Small intestine (tissue), 16 donors: ENCODE measurements around the gene CLBA1. TPM values are rescaled to one million over a fixed set of nuclear protein-coding genes. Genes with fewer than 3 reads are reported as not detected.

Experiments used
- DNase-seq, 2 donors: peaks; one replicate each; pipeline versions ENCODE4 v3.0.0 to v3.0.0-alpha.2; 2013
- FAIRE-seq: peaks from 2 replicates; lab custom pipeline; 2012; peaks lifted over from hg19 to GRCh38; lab: Jason Lieb, UNC
- H3K27ac ChIP-seq, 3 donors: one replicate each; pipeline ENCODE4 v1.5.1; 2013; ENCODE audit warnings: low read length in 2 of 3, mild to moderate bottlenecking in 2 of 3, control low read depth in 1 of 3, inconsistent platforms in 1 of 3, low read depth in 1 of 3, moderate library complexity in 1 of 3
- H3K27me3 ChIP-seq, 3 donors: one replicate each; pipeline ENCODE4 v1.6.1; 2013; ENCODE audit warnings: low read length in 3 of 3, inconsistent platforms in 1 of 3; ENCODE audit not compliant: control insufficient read depth in 3 of 3, insufficient read depth in 3 of 3
- H3K36me3 ChIP-seq, 3 donors: one replicate each; pipeline ENCODE4 v1.6.1; 2013; ENCODE audit warnings: low read length in 3 of 3, inconsistent platforms in 1 of 3, low read depth in 1 of 3, mild to moderate bottlenecking in 1 of 3, moderate library complexity in 1 of 3; ENCODE audit not compliant: control insufficient read depth in 3 of 3, insufficient read depth in 2 of 3
- H3K4me1 ChIP-seq, 3 donors: one replicate each; pipeline ENCODE4 v1.6.1; 2013; ENCODE audit warnings: low read length in 2 of 3, inconsistent platforms in 1 of 3, low read depth in 1 of 3, mild to moderate bottlenecking in 1 of 3, moderate library complexity in 1 of 3; ENCODE audit not compliant: control insufficient read depth in 3 of 3, insufficient read depth in 2 of 3
- H3K4me3 ChIP-seq, 3 donors: one replicate each; pipeline ENCODE4 v1.5.1; 2013; ENCODE audit warnings: low read length in 3 of 3, control low read depth in 1 of 3, inconsistent platforms in 1 of 3, low read depth in 1 of 3, mild to moderate bottlenecking in 1 of 3, moderate library complexity in 1 of 3
- H3K9me3 ChIP-seq, 2 donors: one replicate each; pipeline ENCODE4 v1.6.1; 2013; ENCODE audit warnings: low read depth in 1 of 2, low read length in 1 of 2; ENCODE audit not compliant: control insufficient read depth in 2 of 2, insufficient read depth in 1 of 2
- WGBS, 3 donors: extraction: QIAGEN DNeasy Blood & Tissue Kit; methylation state at CpG; one replicate each; pipeline ENCODE4 v1.1.7; 2013; 5-methylcytosine and 5-hydroxymethylcytosine counted together
- long read RNA-seq, 10 donors: transcript quantifications; one replicate each; lab custom pipeline, GENCODE V29; 2026
- polyA plus RNA-seq, 4 donors: library from polyadenylated mRNA; stranded (reverse) in 3 of 4; unstranded in 1 of 4; fragments of 200-250 nt in 3 of 4; fragments of 120-200 nt in 1 of 4; gene quantifications; one replicate each; pipeline versions ENCODE4 v1.2.1 to v1.2.3, GENCODE V29; 2013
- donor health status: healthy with polysubstance abuse.
- donor health status: control.
- donor health status: control.
- donor health status: Bipolar disorder and iron deficiency.
- donor health status: healthy.

CLBA1 gene
- polyA plus RNA-seq = 1 to 10 TPM in 3 of 4 donors, under 1 TPM in 1; 0.89 to 6.8 (median 3.2) TPM
- long read RNA-seq, donor 1 = 0 reads
- long read RNA-seq, donor 2, partial matches to known transcripts = 0 of 1 reads
- long read RNA-seq, donor 2, other reads (novel, unspliced or antisense) = 0 of 1 reads
- long read RNA-seq, donor 3, partial matches to known transcripts = 0 of 3 reads
- long read RNA-seq, donor 3, other reads (novel, unspliced or antisense) = 0 of 3 reads
- long read RNA-seq, donor 4 = 0 reads
- long read RNA-seq, donor 5 = 0 reads
- long read RNA-seq, donor 6, partial matches to known transcripts = 0 of 1 reads
- long read RNA-seq, donor 6, other reads (novel, unspliced or antisense) = 0 of 1 reads
- long read RNA-seq, donor 7 = 0 reads
- long read RNA-seq, donor 8 = 0 reads
- long read RNA-seq, donor 9 = 0 reads
- long read RNA-seq, donor 10, partial matches to known transcripts = 0 of 3 reads
- long read RNA-seq, donor 10, other reads (novel, unspliced or antisense) = 0 of 3 reads

DNA sequence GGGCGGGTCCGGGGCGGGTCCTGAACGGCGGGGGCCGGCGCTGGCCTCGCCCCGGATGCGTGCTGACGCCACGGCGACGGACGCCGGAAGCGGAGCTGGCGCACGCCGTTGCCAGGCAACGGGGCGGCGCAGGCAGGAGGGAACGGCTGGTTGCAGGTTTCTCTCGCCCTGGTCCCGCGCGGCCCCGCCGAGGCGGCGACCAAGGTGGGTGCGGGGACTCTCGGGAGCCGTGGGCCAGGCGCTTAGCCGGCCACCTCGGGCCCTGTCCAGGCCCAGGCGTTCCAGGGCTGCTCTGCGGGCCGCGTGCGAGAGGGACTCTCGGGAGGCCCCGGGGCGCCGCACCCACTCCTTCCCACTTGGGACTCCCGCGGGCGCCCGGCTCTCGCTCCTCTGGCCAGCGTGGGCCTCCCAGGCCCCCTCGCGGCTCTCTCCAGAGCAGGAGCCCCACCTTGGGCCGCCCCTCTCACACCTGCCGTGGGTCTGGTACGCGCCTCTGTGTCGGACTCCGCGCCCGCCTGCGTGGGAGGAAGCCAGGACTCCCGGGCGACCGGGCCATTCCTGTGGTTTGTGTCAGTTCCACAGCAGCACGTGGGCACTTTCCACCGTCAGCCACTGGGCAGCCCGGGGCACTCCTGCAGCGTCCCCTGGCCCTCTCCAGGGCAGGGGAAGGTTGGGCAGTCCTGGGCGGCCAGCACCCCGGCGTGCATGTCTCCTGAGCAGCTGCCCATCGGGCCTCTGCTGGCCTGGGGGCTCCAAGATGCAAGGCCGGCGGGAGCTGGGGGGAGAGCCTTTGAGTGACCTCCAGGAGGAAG, at the start of gene CLBA1:
CLBA1 (plus strand) TSS at position 114 of the 812 bp plus-strand sequence; CDS start at position 758, 644 bp downstream.
- FAIRE-seq = no peak
- Histone ChIP-seq H3K4me3 (peak within 1 kb of the TSS; percentile 51 to 71 (median 59)), H3K4me1 (peaks cover 0 to 7% (median 0%) of the 10 kb centered on the region in 3 donors), H3K27me3 (no peaks in the 10 kb centered on the region), H3K9me3 (no peaks in the 10 kb centered on the region), H3K36me3 (peaks cover 0 to 11% (median 0%) of the 10 kb centered on the region in 3 donors), H3K27ac (peak within 1 kb of the TSS; percentile 16 to 53 (median 38))
- DNase-seq = peak; percentile 92 to 98
- WGBS, 3 donors = 1 to 2% (median 2%) methylated on average over 32 to 77 of the region's 77 CpGs

DNA sequence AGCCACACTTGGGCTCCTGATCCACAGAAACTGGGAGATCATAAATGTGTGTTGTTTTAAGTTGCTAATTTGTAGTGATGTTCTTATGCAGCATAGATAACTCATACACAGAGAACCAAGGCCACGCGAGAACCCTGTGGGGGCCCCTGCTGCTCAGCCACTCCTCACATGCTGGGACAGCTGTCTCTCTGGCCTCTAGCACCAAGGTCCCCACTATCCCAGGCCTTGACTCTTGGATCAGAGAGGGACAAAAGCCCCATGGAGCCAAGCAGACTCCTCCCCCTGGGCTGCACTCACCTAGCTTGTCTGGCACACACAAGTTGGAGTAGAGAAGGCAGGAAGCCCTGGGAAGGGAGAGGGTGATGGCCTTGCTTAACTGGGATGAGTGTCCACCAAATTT, 49.6 kb upstream of the CLBA1 start:
- WGBS, 3 donors = 34 to 91% (median 72%) methylated on average over 2 of the region's 2 CpGs
- H3K4me1 ChIP-seq = peaks cover 0 to 12% (median 0%) of the 10 kb centered on the region in 3 donors
- H3K9me3 ChIP-seq = no peaks in the 10 kb centered on the region
- no peak overlapping the region for H3K27ac ChIP-seq
- FAIRE-seq = no peak
- H3K27me3 ChIP-seq = peaks cover 0 to 66% (median 5%) of the 10 kb centered on the region in 3 donors
- no peaks in the 10 kb centered on the region for H3K36me3 ChIP-seq
- no peak for DNase-seq
- no peak overlapping the region for H3K4me3 ChIP-seq

DNA sequence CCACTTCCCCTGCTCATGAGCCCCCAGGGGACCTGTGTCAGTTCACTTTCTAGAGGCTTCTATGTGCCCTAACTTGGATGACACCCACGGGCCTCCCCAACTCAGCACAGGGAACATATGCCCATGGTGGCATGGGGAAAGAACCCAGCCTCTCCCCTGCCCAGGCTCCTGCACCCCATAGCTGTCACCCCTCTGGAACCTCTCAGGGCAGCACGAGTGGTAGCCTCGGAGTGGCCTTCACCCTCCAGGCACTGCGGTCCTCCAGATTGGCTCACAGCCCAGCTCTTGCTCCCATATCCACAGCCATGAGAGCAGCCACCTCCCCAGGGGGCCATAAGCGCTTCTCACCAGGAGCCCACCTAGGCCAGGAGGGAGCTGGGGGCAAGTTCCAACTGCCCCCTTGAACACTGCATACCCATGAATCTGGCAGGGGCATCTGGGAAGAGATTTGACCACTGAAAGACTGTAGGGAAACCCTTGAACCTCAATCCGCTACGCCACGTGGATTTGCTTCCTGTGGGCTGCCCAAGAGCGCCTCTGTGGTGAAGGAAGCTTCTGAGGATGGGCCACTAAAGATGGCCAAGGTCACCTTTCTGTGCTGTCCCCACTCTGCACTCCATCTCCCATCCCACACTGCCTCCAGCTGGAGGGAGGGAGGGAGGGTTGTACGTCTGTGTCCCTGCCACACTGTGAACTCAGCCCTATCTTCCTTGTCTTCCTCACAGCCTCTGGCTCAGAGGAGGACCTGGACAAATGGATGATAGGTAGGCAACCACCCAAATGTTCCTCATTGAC, 49.0 kb upstream of the CLBA1 start:
- Histone ChIP-seq H3K27me3 (peaks cover 0 to 60% (median 5%) of the 10 kb centered on the region in 3 donors), H3K9me3 (no peaks in the 10 kb centered on the region), H3K4me3 (no peak overlapping the region), H3K27ac (no peak overlapping the region), H3K4me1 (peaks cover 0 to 12% (median 0%) of the 10 kb centered on the region in 3 donors), H3K36me3 (no peaks in the 10 kb centered on the region)
- FAIRE-seq (no peak), DNase-seq (no peak)
- 53 to 69% (median 53%) methylated on average over 10 of the region's 10 CpGs for WGBS, 3 donors

DNA sequence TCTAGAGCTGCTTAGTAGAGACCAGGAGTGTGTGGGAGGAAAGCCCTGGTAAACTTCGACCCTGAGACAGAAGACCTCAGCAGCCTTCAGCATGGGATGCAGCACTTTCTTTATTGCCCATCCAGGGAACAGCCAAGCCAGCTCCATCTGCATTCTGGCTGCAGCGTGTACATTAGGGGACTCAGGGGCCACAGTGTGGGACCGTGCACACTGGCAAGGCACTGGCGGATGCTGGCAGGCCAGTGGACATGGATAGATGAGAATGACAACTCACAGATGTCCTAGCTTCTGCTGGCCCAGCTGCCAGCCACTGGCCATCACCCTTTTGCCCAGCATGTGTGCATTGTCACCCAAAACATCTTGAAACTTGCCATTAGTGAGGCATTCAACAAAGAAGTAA, 48.4 kb upstream of the CLBA1 start:
- Histone ChIP-seq H3K27ac (no peak overlapping the region), H3K27me3 (peaks cover 0 to 54% (median 3%) of the 10 kb centered on the region in 3 donors), H3K9me3 (no peaks in the 10 kb centered on the region), H3K4me3 (no peak overlapping the region), H3K36me3 (no peaks in the 10 kb centered on the region), H3K4me1 (peaks cover 0 to 9% (median 0%) of the 10 kb centered on the region in 3 donors)
- FAIRE-seq (no peak), DNase-seq (no peak)
- 54 to 76% (median 69%) methylated on average over 4 of the region's 4 CpGs for WGBS, 3 donors

DNA sequence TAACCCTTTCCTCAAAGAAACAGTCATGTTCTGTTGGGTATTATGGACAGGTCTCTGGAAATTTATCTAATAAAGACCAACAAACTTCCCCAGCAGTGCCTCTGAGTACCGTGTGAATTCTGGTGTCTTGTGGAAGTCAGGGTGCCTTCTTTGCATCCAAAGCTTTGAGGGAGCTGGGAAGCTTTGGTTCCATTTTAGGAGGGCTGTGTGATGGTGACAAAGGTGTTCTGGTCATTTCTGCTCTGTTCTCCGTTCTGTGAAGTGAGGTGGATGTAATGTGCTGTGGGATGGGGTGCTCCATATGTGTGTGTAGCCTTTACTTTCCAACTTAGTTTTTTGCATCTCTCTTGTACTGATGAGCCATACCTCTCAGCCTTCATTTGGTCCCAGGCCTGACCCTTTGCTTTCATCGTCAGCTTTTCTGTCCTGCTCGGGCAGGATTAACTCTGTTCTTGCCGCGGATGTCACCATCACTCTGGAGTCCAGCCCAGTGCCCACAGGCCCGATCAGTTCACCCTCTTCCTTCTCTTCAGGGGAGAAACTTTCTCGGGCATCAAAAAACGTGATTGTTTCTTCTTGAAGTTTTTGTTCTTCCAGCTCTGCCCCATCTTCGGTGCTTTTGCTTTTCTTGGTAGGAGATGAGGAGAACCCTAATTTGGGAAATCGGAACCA, 47.8 kb upstream of the CLBA1 start:
- FAIRE-seq (no peak), DNase-seq (no peak)
- H3K4me1 ChIP-seq = peaks cover 0 to 3% (median 0%) of the 10 kb centered on the region in 3 donors
- 70 to 80% (median 75%) methylated on average over 11 of the region's 11 CpGs for WGBS, 3 donors
- peaks cover 0 to 47% (median 0%) of the 10 kb centered on the region in 3 donors for H3K27me3 ChIP-seq
- no peak overlapping the region for H3K4me3 ChIP-seq
- H3K36me3 ChIP-seq = no peaks in the 10 kb centered on the region
- H3K27ac ChIP-seq = no peak overlapping the region
- H3K9me3 ChIP-seq = no peaks in the 10 kb centered on the region

DNA sequence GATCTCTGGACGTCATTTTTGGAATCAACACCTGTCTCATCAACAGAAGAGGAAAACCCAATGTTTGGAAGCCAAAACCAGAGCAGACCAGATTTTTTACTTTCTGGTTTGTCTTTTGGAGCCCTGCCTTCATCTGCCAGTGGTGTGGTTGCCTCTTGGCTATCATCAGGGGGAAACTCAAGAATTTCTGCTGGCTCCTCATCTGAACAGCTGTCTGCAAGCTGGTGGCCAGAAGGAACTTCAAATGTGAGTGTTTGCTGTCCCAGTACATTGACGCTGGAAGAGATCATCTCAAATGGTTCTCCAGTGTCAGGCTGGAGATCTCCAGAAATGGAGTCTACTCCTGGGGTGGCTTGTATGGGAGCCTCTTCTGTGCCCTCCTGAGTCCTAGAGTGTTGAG, 47.2 kb upstream of the CLBA1 start:
- H3K27me3 ChIP-seq = peaks cover 0 to 43% (median 0%) of the 10 kb centered on the region in 3 donors
- no peaks in the 10 kb centered on the region for H3K4me1 ChIP-seq
- no peaks in the 10 kb centered on the region for H3K9me3 ChIP-seq
- no peak overlapping the region for H3K4me3 ChIP-seq
- FAIRE-seq = no peak
- no peak for DNase-seq
- no peaks in the 10 kb centered on the region for H3K36me3 ChIP-seq
- no peak overlapping the region for H3K27ac ChIP-seq
- WGBS, 3 donors = 72 to 78% (median 76%) methylated on average over 2 of the region's 2 CpGs

DNA sequence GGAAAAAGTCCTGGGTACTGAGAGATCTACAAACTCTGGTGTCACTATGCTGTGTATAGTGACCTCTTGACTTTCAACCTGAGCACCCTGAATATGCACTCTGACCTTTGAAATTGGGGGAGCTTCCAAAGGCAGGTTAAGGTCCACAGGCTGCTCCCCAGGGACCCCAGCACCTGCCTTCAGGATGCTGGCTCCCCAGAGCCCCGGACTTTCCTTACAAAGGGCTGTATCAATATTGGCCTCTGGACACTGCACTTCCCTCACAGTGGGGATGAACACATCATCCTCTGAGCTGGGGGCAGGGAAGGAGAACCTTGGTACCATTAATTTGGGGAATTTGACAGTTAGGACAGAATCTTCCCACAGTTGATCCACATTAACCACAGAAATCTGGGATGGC, 46.6 kb upstream of the CLBA1 start:
- no peaks in the 10 kb centered on the region for H3K4me1 ChIP-seq
- H3K4me3 ChIP-seq = no peak overlapping the region
- no peaks in the 10 kb centered on the region for H3K36me3 ChIP-seq
- no peak overlapping the region for H3K27ac ChIP-seq
- DNase-seq (no peak), FAIRE-seq (no peak)
- H3K27me3 ChIP-seq = peaks cover 0 to 42% (median 0%) of the 10 kb centered on the region in 3 donors
- 40 to 79% (median 56%) methylated on average over 1 of the region's 1 CpG for WGBS, 3 donors
- H3K9me3 ChIP-seq = no peaks in the 10 kb centered on the region
